IMR-90 (cell line): Measurements from ENCODE around the gene ROR2. TPM values are rescaled to one million over a fixed set of nuclear protein-coding genes. Genes with fewer than 3 reads are reported as not detected.

ENCODE experiments used
- ATAC-seq: fragments of 200-7000 bp; cut with Tn5 transposase; 2 replicates; pipeline ENCODE4 v1.9.1; 2020; ENCODE audit warnings: low read depth, mild to moderate bottlenecking, moderate library complexity
- BruUV-seq: library from RNA; stranded (reverse); fragments of 400-500 nt; replicated peaks from 2 replicates; lab custom pipeline; 2021; lab: Mats Ljungman, UMichigan
- CTCF ChIA-PET: fragments of 300-600 bp; formaldehyde crosslinking; extraction: SDS; loops from one replicate; lab custom pipeline; 2021; ENCODE audit warnings: antibody characterized with exemption; lab: Yijun Ruan, JAX
- POLR2A ChIA-PET: fragments of 300-600 bp; sonication (Branson Sonifier 250); formaldehyde crosslinking; loops from one replicate; lab custom pipeline; 2022; ENCODE audit warnings: antibody characterized with exemption; ENCODE audit not compliant: unreplicated experiment; lab: Charles Lee
- DNase-seq: peaks from one replicate; pipeline ENCODE4 v3.0.0; 2013
- H2AFZ ChIP-seq: replicated peaks from 2 replicates; pipeline ENCODE3; 2013; ENCODE audit warnings: low read length, mild to moderate bottlenecking; ENCODE audit not compliant: poor library complexity
- H2AK5ac ChIP-seq: 2 replicates; pipeline ENCODE4 v1.6.1; 2013; ENCODE audit warnings: low read depth, low read length, inconsistent platforms
- H2AK9ac ChIP-seq: replicated peaks from 2 replicates; pipeline ENCODE3; 2013; ENCODE audit warnings: mild to moderate bottlenecking, low read depth, low read length, moderate library complexity; ENCODE audit not compliant: poor library complexity
- H2BK120ac ChIP-seq: 2 replicates; pipeline ENCODE4 v1.6.1; 2013; ENCODE audit warnings: low read depth, low read length, inconsistent platforms
- H2BK15ac ChIP-seq: 3 replicates; pipeline ENCODE4 v1.6.1; 2013; ENCODE audit warnings: low read depth, low read length, inconsistent platforms
- H2BK20ac ChIP-seq: 2 replicates; pipeline ENCODE4 v1.6.1; 2013; ENCODE audit warnings: low read depth, mild to moderate bottlenecking, inconsistent platforms, low read length, moderate library complexity
- H2BK5ac ChIP-seq: 2 replicates; pipeline ENCODE4 v1.6.1; 2013; ENCODE audit warnings: mild to moderate bottlenecking, low read depth, low read length, inconsistent platforms; ENCODE audit not compliant: poor library complexity, severe bottlenecking
- H3K14ac ChIP-seq: replicated peaks from 2 replicates; pipeline ENCODE4 v1.6.1; 2013; ENCODE audit warnings: low read depth, low read length, inconsistent platforms
- H3K18ac ChIP-seq: 2 replicates; pipeline ENCODE4 v1.6.1; 2013; ENCODE audit warnings: low read depth, low read length, control low read depth
- H3K23ac ChIP-seq: 2 replicates; pipeline ENCODE4 v1.6.1; 2013; ENCODE audit warnings: low read depth, low read length, inconsistent platforms
- H3K27ac ChIP-seq: 2 replicates; pipeline ENCODE4 v1.5.1; 2013; ENCODE audit warnings: mild to moderate bottlenecking, control low read depth, low read length; ENCODE audit not compliant: insufficient read depth
- H3K27me3 ChIP-seq: 2 replicates; pipeline ENCODE4 v1.6.1; 2013; ENCODE audit warnings: low read length; ENCODE audit not compliant: control insufficient read depth, insufficient read depth
- H3K36me3 ChIP-seq: 2 replicates; pipeline ENCODE4 v1.6.1; 2013; ENCODE audit warnings: low read length, mixed read lengths; ENCODE audit not compliant: control insufficient read depth, insufficient read depth
- H3K4ac ChIP-seq: 2 replicates; pipeline ENCODE4 v1.6.1; 2013; ENCODE audit warnings: low read depth, low read length, inconsistent platforms
- H3K4me1 ChIP-seq: 2 replicates; pipeline ENCODE4 v1.6.1; 2013; ENCODE audit warnings: low read length, mixed read lengths; ENCODE audit not compliant: control insufficient read depth, insufficient read depth
- H3K4me2 ChIP-seq: 2 replicates; pipeline ENCODE4 v1.6.1; 2013; ENCODE audit warnings: low read depth, mild to moderate bottlenecking, control low read depth, low read length, moderate library complexity
- H3K4me3 ChIP-seq: 2 replicates; pipeline ENCODE4 v1.5.1; 2013; ENCODE audit warnings: low read depth, mild to moderate bottlenecking, control low read depth, low read length, moderate library complexity; ENCODE audit not compliant: insufficient read depth
- H3K56ac ChIP-seq: 2 replicates; pipeline ENCODE4 v1.6.1; 2013; ENCODE audit warnings: low read length, inconsistent platforms; ENCODE audit not compliant: insufficient read depth; ENCODE audit errors: extremely low read depth
- H3K79me1 ChIP-seq, 2 experiments: 2 replicates each; pipeline ENCODE4 v1.6.1; 2013; ENCODE audit warnings: low read length in 2 of 2, inconsistent platforms in 1 of 2, low read depth in 1 of 2
- H3K9ac ChIP-seq: 2 replicates; pipeline ENCODE4 v1.6.1; 2013; ENCODE audit warnings: low read depth, low read length, control low read depth
- H3K9me1 ChIP-seq: 2 replicates; pipeline ENCODE4 v1.6.1; 2013; ENCODE audit warnings: low read length, inconsistent platforms; ENCODE audit not compliant: insufficient read depth
- H3K9me3 ChIP-seq: 2 replicates; pipeline ENCODE4 v1.6.1; 2013; ENCODE audit warnings: low read length; ENCODE audit not compliant: control insufficient read depth, insufficient read depth
- H4K20me1 ChIP-seq: 2 replicates; pipeline ENCODE4 v1.6.1; 2013; ENCODE audit warnings: low read length, inconsistent platforms; ENCODE audit not compliant: insufficient read depth
- H4K5ac ChIP-seq: 2 replicates; pipeline ENCODE4 v1.6.1; 2013; ENCODE audit warnings: mild to moderate bottlenecking, low read depth, low read length, control low read depth
- H4K8ac ChIP-seq, 2 experiments: 2 replicates each; pipeline ENCODE4 v1.6.1; 2013; ENCODE audit warnings: low read depth in 2 of 2, low read length in 2 of 2, control low read depth in 1 of 2, inconsistent platforms in 1 of 2
- H4K91ac ChIP-seq: 2 replicates; pipeline ENCODE4 v1.6.1; 2013; ENCODE audit warnings: low read depth, low read length, inconsistent platforms; ENCODE audit not compliant: insufficient read depth
- BHLHE40 ChIP-seq: fragments of 150-350 bp; IDR thresholded peaks from 2 replicates; pipeline ENCODE4 v1.6.1; 2016; ENCODE audit warnings: mild to moderate bottlenecking, low read depth, low read length
- CEBPB ChIP-seq: IDR thresholded peaks from 2 replicates; pipeline ENCODE4 v1.6.1; 2012; ENCODE audit warnings: low read depth, low read length, improper control_type of control experiment
- CHD1 ChIP-seq: IDR thresholded peaks from 2 replicates; pipeline ENCODE4 v1.6.1; 2012; ENCODE audit warnings: low read depth, low read length, improper control_type of control experiment
- FOS ChIP-seq: fragments of 150-350 bp; IDR thresholded peaks from 2 replicates; pipeline ENCODE4 v1.6.1; 2016; ENCODE audit warnings: low read depth, low read length
- MAFK ChIP-seq: IDR thresholded peaks from 2 replicates; pipeline ENCODE4 v1.6.1; 2012; ENCODE audit warnings: low read depth, low read length, improper control_type of control experiment
- MAZ ChIP-seq: IDR thresholded peaks from 2 replicates; pipeline ENCODE4 v1.6.1; 2012; ENCODE audit warnings: low read depth, mild to moderate bottlenecking, low read length, improper control_type of control experiment, moderate library complexity, borderline replicate concordance
- MXI1 ChIP-seq: IDR thresholded peaks from 2 replicates; pipeline ENCODE4 v1.6.1; 2012; ENCODE audit warnings: low read depth, mild to moderate bottlenecking, low read length, moderate library complexity, borderline replicate concordance
- NFE2L2 ChIP-seq: fragments of 150-350 bp; IDR thresholded peaks from 2 replicates; pipeline ENCODE4 v1.6.1; 2016; ENCODE audit warnings: low read depth, mild to moderate bottlenecking, low read length
- POLR2A ChIP-seq: IDR thresholded peaks from 2 replicates; pipeline ENCODE4 v1.6.1; 2012; ENCODE audit warnings: mild to moderate bottlenecking, low read depth, low read length
- RAD21 ChIP-seq: IDR thresholded peaks from 2 replicates; pipeline ENCODE4 v1.6.1; 2012; ENCODE audit warnings: low read length, improper control_type of control experiment
- RCOR1 ChIP-seq: IDR thresholded peaks from 2 replicates; pipeline ENCODE4 v1.6.1; 2012; ENCODE audit warnings: mild to moderate bottlenecking, low read length, improper control_type of control experiment; ENCODE audit not compliant: insufficient replicate concordance
- RFX5 ChIP-seq: IDR thresholded peaks from 2 replicates; pipeline ENCODE4 v1.8.0; 2012; ENCODE audit warnings: low read depth, mild to moderate bottlenecking, low read length, moderate library complexity
- SMC3 ChIP-seq: fragments of 150-350 bp; IDR thresholded peaks from 2 replicates; pipeline ENCODE4 v1.6.1; 2016; ENCODE audit warnings: low read depth, mild to moderate bottlenecking, antibody characterized with exemption, low read length, moderate library complexity
- USF2 ChIP-seq: fragments of 150-350 bp; IDR thresholded peaks from 2 replicates; pipeline ENCODE4 v1.6.1; 2017; ENCODE audit warnings: mild to moderate bottlenecking, antibody characterized with exemption, low read length, low read depth
- WGBS, 2 experiments: methylation state at CpG; one replicate each; pipeline versions ENCODE4 v1.1.5 to v1.1.7; 2013; ENCODE audit warnings: missing lambda C conversion rate in 2 of 2; ENCODE audit not compliant: insufficient read length in 1 of 2; ENCODE audit errors: extremely low coverage in 2 of 2; 5-methylcytosine and 5-hydroxymethylcytosine counted together
- dilution Hi-C: fragments of 300-500 bp; cut with HindIII; formaldehyde crosslinking; loops from one replicate; pipeline ENCODE4 v1.14.3; 2018; ENCODE audit warnings: low sequenced_read_pairs; ENCODE audit not compliant: unreplicated experiment
- in situ Hi-C: fragments of 300-500 bp; cut with MboI; formaldehyde crosslinking; loops from 3 replicates; pipeline ENCODE4 v1.14.3; 2019; ENCODE audit warnings: low sequenced_read_pairs, inconsistent platforms, mixed read lengths
- intact Hi-C: fragments of 100-400 bp; cut with micrococcal nuclease; formaldehyde crosslinking; loops from 2 replicates; pipeline ENCODE4 v1.10.0; 2022
- polyA plus RNA-seq, 3 experiments: library from polyadenylated mRNA; depleted of rRNA; stranded (reverse); fragments of >200 nt; gene quantifications; 2 replicates each; pipeline ENCODE4 v1.2.3, GENCODE V29; 2012; ENCODE audit warnings: low replicate concordance in 1 of 3
- total RNA-seq: library from RNA; depleted of rRNA; stranded (reverse); fragments of >200 nt; gene quantifications from 2 replicates; pipeline ENCODE4 v1.2.3, GENCODE V29; 2012
- TF ChIP-seq, protein P1 (sequence below): conservative IDR thresholded peaks from 2 replicates; pipeline ENCODE4 v1.5.1; 2012; ENCODE audit warnings: mild to moderate bottlenecking, low read depth, low read length, improper control_type of control experiment
- TF ChIP-seq, protein P2 (sequence below): fragments of 150-350 bp; IDR thresholded peaks from 2 replicates; pipeline ENCODE4 v1.6.1; 2016; ENCODE audit warnings: low read depth, mild to moderate bottlenecking, low read length, moderate library complexity, borderline replicate concordance

ROR2 gene
- total and polyA plus RNA-seq, 2 of the 4 experiments (the other 2 are of a cell fraction), result 2.3 to 4.8 TPM

- no peak overlapping the region for H3K14ac ChIP-seq
- dilution Hi-C loops, result no loop called here
- no peak overlapping the region for H2AK9ac ChIP-seq
- no peaks in the 10 kb centered on the region for H3K79me1 ChIP-seq
- no peak overlapping the region for H4K5ac ChIP-seq
- H3K4me1 ChIP-seq, result peaks cover 2% of the 10 kb centered on the region; the same call in 1 of the 2 replicates
- H2BK120ac ChIP-seq, result no peak overlapping the region
- no peak for ATAC-seq
- intact Hi-C loops, result no loop called here
- ChIA-PET POLR2A (no interaction called here), CTCF (interaction anchor here (0.5 kb wide), 1 partner anchor 100 kb away, joined by 3 read pairs; no protein-coding TSS in a partner anchor)
- H3K4ac ChIP-seq, result no peak overlapping the region
- in situ Hi-C loops, result no loop called here
- no peak overlapping the region for H2BK5ac ChIP-seq
- no TSS peak for BruUV-seq
- H3K9me1 ChIP-seq, result 0 out of 2 replicates have a peak, but pooled peaks cover 5% of the 10 kb centered on the region
- no peaks in the 10 kb centered on the region for H4K20me1 ChIP-seq
- no CpG with 5 or more reads among the region's 1 CpG for WGBS, 2 experiments
- DNase-seq, result no peak
- H3K9me3 ChIP-seq, result peaks cover 11% of the 10 kb centered on the region
- H2AFZ ChIP-seq, result no peak overlapping the region
- no peak overlapping the region for H4K8ac ChIP-seq
- H3K4me3 ChIP-seq, result no peak overlapping the region
- H3K56ac ChIP-seq, result no peak overlapping the region
- no peaks in the 10 kb centered on the region for H3K36me3 ChIP-seq
- no peak for TF ChIP-seq NFE2L2
- TF ChIP-seq RCOR1, result no peak
- no peak for TF ChIP-seq SMC3
- TF ChIP-seq MAZ, result no peak
- TF ChIP-seq, protein P1, sequence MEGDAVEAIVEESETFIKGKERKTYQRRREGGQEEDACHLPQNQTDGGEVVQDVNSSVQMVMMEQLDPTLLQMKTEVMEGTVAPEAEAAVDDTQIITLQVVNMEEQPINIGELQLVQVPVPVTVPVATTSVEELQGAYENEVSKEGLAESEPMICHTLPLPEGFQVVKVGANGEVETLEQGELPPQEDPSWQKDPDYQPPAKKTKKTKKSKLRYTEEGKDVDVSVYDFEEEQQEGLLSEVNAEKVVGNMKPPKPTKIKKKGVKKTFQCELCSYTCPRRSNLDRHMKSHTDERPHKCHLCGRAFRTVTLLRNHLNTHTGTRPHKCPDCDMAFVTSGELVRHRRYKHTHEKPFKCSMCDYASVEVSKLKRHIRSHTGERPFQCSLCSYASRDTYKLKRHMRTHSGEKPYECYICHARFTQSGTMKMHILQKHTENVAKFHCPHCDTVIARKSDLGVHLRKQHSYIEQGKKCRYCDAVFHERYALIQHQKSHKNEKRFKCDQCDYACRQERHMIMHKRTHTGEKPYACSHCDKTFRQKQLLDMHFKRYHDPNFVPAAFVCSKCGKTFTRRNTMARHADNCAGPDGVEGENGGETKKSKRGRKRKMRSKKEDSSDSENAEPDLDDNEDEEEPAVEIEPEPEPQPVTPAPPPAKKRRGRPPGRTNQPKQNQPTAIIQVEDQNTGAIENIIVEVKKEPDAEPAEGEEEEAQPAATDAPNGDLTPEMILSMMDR, result no peak
- no peak for TF ChIP-seq USF2
- TF ChIP-seq, protein P2, sequence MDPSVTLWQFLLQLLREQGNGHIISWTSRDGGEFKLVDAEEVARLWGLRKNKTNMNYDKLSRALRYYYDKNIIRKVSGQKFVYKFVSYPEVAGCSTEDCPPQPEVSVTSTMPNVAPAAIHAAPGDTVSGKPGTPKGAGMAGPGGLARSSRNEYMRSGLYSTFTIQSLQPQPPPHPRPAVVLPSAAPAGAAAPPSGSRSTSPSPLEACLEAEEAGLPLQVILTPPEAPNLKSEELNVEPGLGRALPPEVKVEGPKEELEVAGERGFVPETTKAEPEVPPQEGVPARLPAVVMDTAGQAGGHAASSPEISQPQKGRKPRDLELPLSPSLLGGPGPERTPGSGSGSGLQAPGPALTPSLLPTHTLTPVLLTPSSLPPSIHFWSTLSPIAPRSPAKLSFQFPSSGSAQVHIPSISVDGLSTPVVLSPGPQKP, result no peak
- TF ChIP-seq BHLHE40, result no peak
- no peak for TF ChIP-seq MAFK
- no peak for TF ChIP-seq FOS
- TF ChIP-seq RAD21, result no peak
- no peak for TF ChIP-seq CEBPB
- TF ChIP-seq RFX5, result no peak
- no peak for TF ChIP-seq MXI1
- no peak for TF ChIP-seq CHD1
- TF ChIP-seq POLR2A, result no peak
- no peak overlapping the region for H3K23ac ChIP-seq
- H3K9ac ChIP-seq, result no peak overlapping the region
- no peak overlapping the region for H3K18ac ChIP-seq
- no peak overlapping the region for H3K4me2 ChIP-seq
- no peaks in the 10 kb centered on the region; the same call in 1 of the 2 replicates for H3K27me3 ChIP-seq
- H2BK15ac ChIP-seq, result no peak overlapping the region
- no peak overlapping the region for H2AK5ac ChIP-seq
- H3K27ac ChIP-seq, result no peak overlapping the region
- no peak overlapping the region for H4K91ac ChIP-seq
- no peak overlapping the region for H2BK20ac ChIP-seq
Measured at GRCh38 chr9:91639054-91639453, 311.0 kb downstream of the ROR2 start.
